GM18868 (cell line): Measurements from ENCODE around the gene HAPLN1.
A peak's percentile ranks its signal among the peaks of the same experiment; 100 is the strongest.
"Not testable (repeated sequence)": the region's sequence is repeated elsewhere in the genome, so short reads cannot be mapped to it uniquely, and the experiment has no call there.

ENCODE experiments used
- ATAC-seq: cut with Tn5 transposase; IDR thresholded peaks from one replicate; pipeline ENCODE4 v1.9.1; 2021; ENCODE audit warnings: mild to moderate bottlenecking, moderate library complexity; ENCODE audit not compliant: unreplicated experiment

The HAPLN1 gene

DNA sequence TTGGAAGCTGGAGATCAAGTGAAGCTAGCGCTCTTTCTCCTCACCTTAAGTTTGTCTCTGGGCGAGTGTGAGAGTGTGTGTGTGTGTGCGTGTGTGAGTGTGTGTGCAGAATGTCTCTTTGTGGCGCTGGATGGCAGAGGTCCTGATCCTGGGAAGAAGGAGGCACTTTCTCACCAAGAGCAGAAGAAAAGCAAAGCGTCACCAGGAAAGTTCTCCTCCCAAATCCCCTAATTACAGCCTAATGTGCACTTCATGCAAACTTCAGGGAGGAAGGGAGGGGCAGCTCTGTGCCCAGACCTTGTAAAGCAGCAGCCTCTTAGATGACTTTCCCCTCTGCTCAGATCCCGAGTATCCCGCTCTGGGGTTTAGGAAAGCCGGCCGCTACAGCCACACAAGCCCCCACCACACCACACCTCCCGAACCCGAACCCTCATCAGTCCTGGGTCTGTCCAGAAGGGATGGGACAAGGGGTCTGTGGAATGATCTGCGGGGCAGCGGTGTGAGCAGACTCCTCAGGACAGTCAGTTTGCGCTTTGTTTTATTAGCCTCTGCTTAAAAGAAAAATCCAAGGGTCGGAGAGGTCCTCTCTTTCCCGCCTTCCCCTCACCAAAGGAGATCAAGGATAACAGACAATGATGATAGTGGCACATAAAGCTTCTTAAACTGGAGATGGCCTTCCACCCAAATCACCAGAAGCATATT lies at the start of gene HAPLN1:
TSS of gene HAPLN1 (minus strand) at position 20 of the 702 bp plus-strand sequence. CDS start 47,332 bp downstream, outside the sequence.
- ATAC-seq = no peak

DNA sequence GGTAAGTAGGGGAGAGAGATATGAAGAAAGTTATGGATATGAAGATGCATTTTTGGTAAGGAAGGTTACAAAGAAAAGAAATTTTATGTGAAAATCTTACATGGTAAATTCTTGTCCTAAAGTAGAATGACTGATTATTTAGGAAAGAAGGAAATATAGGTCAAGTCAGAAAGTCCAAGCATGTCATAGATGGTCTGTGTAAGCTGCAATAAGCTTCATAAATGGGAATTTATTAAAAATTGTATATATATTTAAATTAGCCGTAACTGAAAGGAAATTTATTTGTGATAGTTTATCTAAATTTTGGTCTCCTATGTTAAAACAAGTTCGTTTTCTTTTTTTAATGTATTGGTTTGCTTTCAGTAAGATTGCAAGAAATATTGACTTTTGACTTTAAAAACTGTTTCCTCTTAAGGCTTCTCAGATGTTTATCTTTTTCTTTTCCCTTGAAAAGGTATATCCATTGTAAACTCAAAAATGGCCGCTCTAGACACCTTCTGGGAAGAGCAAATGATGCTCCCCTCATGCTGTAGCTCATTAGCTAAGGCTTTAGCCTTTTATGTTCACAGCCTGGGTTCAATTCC lies 46.8 kb upstream of the HAPLN1 start:
- ATAC-seq = no peak

DNA sequence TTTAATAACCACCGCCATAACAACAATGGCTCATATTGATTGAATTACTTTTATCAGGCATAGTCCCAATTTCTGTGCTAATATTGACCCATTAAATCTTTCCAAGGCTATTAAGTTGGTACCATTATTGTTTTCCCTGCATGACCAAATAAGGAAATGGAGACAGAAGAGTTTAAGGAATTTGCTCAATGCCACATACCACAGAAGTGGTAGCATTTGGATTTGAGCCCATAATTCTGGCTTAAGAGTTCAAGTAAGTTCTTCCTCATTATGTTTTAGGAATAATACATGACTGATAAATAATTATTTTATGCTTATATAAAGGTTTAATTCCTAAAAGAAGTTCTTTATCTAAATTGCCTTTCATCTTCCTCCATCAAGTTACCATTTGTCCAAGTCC lies 43.4 kb upstream of the HAPLN1 start:
- no peak for ATAC-seq

DNA sequence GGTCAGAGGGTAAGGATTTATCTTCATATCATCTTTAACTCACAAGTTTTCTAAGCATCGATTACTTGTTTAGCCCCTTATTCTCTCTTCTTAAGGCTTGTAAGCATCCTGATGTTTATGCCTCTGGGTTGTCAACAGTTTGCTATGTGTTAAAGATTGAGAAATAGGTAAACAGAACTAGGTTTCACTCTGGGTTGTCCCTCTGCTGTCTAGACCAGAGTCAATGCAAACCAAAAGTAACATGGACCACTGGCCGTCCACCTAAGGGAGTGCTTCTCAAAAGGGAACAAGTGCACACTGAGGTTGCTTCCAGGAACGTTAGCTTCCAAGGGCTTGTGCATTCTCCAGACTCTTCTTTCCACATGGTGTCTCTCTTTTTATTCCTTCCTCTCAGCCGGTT lies 39.9 kb upstream of the HAPLN1 start:
- no peak for ATAC-seq

DNA sequence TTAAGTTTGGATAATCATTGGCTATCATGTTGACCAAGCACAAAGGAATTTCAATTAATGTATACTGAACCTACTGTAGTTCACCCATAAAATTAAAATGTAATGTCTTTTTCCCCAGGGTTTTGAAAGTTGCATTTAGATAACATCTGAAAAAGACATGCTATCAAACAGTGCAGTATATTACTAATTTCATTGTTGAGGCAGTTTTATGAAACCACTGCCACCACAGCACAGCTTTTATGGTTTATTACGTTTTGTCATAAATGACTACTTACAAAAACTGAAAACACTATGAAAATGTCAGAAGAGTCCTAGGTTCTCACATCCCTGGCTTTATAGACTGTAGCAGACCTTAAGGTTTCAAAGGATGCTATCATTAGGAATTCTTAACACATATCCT lies 32.0 kb upstream of the HAPLN1 start:
- no peak for ATAC-seq

DNA sequence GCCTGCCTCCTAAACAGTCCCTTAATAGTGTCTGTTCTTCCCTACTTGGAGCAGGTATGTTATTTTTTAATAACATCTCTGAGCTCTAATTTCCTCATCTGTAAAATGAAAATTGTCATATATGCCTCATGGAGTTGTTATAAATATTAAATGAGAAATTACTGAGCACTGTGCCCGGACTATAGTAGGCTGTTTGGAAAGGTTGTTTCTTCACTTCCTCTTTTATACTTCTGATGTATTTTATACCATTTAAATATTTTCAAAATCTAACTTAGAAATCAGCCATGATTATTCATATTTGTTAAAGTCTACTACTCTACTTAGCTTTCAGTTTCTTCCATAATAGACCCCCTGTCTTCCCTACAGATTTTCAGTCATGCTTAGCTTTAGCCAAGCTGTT lies 30.5 kb upstream of the HAPLN1 start:
- ATAC-seq = no peak

DNA sequence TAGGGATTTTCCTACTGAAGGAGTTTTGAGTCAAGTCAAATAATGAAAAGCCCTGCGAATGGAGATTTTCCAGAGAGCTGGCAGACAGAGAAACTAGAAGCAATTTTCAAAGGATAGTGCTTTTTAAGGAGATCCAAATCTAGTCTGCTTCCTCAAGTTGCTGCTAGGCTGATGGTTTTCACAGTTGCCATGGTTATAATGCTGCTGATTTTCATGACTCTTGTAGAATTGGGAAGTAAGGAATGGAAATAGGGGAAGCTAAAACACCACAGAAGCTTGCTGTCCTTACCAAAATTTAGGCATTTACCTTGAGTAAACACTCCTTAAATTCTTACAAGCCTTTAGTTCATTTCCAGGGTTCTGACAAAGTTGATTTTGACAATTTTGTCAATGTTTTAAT lies 30.1 kb upstream of the HAPLN1 start:
- no peak for ATAC-seq

DNA sequence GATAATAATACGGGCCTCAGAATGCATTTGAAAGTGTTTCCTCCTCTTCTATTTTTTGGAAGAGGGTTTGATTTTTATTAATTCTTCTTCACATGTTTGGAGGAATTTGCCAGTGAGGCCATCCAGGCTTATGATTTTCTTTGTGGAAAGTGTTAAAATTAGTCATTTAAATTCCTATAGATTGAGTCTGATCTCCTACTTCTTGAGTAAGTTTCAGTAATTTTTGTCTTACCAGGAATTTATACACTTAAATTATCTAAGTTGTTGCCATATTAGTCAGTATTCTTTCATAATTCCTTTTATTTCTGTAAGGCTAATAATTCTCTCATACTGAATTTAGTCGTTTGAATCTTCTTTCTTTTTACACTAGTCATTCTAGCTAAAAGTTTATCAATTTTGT lies 25.2 kb upstream of the HAPLN1 start:
- ATAC-seq = no peak

DNA sequence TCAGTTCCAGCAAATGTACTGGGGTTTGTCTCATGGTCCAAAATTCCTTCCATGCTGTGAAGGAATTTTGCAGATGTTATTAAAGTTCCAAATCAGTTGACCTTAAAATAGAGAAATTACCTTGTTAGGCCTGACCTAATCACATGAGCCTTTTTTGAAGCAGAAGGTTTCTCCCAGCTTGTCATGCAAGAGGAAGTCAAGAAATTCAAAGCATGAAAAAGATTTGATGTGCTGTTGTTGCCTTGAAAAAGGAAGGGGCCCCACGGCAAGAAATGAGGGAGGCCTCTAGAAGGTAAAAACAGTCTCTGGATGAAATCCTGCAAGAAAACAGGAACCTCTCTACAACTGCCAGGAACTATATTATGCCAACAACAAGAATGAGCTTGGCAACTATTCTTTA lies 24.2 kb upstream of the HAPLN1 start:
- ATAC-seq = no peak

DNA sequence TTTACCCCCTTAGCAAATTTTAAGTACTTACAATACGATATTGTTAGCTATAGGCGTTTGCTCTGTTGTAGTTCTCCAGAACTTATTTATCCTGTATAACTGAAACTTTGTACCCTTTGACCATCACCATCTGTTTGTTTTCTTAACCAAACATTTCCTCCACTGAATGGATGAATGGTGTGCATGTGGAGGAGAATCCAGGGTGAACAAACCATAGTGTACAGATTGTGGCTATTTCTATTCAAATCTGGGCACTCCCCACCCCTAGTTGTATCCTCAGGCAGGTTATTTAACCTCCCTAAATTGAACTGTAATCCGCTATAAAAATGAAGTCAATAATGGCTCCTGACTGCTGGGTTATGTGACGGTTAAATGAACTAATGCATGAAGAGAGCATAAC lies 21.4 kb upstream of the HAPLN1 start:
- ATAC-seq = no peak

DNA sequence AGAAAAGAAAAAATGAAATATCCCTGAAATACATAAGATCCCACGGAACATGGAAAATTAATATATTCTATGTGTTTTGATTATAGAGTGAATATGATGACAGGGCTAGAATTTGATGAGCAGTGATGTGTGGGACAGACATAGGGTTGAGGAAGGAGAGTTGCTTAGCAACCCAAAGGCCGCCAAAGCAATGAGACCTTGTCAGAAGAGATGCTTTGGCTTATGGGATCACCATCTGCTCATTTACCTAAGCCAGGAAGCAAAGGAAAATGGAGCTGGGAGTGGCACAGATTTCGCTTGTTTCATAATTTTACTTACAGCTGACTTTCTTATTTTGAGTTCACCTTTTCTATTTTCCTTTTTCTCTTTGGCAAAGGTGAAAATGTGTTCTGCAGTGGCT lies 20.9 kb upstream of the HAPLN1 start:
- no peak for ATAC-seq

DNA sequence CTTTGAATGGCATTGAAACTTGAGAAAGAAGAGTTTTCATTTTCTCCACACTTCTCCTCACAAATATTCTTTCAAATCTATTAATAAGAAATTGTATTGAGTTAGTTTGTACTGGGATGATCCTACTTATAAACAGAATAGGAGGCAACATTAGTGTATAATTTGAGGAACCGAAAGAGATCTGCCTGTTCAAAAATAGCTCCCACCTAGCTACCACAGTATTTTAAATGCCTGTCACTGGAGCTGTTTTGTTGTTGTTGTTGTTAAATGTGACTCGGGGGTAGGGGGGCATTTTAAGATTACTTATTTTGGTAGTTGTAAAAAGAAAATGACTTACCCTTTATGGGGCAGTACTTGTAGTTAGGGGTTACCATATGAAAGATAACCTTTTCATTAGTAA lies 20.1 kb upstream of the HAPLN1 start:
- peak; percentile 86 for ATAC-seq

DNA sequence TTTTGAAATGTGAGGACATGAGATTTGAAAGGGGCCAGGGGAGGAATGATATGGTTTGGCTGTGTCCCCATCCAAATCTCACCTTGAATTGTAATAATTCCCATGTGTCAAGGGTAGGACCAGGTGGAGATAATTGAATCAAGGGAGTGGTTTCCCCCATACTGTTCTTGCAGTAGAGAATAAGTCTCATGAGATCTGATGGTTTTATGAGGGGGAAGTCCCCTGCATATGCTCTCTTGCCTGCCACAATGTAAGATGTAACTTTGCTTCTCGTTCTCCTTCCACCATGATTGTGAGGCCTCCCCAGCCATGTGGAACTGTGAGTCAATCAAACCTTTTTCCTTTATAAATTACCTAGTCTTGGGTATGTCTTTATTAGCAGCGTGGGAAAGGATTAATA lies 15.5 kb upstream of the HAPLN1 start:
- not testable (repeated sequence) for ATAC-seq

DNA sequence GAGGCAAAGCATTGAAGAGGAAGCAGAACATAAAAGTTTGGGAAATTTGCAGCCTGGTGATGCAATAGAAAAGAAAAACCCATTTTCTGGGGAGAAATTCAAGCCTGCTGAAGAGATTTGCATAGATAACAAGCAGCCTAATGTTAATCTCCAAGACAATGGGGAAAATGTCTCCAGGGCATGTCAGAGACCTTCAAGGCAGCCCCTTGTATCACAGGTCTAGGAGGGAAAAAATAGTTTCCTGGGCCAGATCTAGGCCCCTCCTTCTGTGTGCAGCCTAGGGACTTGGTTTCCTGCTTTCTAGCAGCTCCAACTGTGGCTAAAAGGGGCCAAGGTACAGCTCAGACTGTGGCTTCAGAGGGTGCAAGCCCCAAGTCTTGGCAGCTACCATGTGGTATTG lies 14.4 kb upstream of the HAPLN1 start:
- not testable (repeated sequence) for ATAC-seq

DNA sequence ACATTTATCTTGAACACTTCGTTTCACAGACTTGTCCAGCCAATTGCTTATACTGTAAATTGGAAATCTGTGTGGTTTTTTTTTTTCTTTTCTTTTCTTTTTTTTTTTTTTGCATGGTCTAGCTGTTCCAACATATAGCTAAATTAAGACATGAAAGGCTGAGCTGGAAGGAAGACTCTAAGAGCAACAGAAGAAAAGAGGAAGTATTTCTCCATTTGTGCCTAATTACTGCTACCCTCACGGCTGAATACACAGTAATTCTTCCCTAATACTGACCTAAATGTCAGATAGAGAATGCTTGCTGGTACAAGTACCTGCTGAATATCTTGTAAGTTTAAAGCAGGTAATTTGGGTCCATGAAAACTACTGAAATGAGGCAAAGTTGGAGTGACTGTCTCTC lies 11.0 kb upstream of the HAPLN1 start:
- ATAC-seq = peak; percentile 90

DNA sequence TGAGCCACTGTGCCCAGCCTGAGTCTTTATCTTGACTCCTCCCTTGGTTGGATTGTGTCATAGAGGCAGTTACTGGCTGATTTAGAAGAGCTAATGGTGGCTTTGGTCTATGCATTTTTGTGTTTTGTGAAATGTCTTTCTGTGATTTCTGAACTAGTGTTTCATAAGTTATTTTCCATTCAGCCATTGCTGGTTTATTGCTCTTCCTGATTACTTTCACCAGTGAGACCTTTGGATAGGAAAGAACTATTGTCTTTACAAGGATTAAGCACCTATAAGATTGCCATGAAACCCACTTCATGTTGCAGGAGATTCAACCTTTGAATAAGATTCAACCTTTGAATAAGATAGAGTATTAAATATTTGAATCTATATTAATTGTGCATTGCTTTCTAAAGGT lies 8.7 kb upstream of the HAPLN1 start:
- no peak for ATAC-seq

DNA sequence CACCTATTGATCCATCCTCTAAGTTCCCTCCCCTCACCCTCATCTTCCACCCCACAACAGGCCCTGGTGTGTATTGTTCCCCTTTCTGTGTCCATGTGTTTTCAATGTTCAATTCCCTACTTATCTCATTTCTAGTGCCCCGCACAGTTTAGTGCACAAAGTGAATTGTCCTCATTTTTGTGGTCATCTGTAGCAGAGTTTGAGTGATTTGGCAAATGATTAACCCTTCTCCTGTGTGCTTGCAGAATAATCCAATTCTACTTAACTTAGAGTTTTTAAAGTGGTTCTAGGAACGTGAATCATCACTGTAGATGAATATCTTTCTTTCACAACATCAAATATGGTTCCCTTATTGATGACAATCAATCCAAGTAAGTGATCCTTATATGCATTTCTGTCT lies 6.3 kb upstream of the HAPLN1 start:
- ATAC-seq = no peak

DNA sequence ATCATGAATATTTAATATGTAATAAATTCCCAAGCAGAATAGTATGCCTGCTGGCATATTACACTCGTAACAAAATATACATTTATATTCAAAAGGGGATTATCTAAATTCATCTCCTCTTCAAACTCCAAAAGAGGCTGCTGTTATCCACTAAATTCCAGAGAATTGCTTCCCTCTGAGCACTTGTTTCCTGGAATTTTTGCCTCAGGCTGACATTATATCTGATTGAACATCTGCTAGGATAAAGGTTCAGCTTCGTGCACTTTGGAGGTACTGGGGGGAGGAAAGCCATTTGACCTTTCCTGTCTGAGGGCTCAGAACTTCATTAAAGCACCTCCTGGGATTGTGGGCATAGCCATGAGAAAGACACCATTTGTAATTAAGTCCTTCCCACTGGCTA lies 4.3 kb upstream of the HAPLN1 start:
- ATAC-seq = no peak

DNA sequence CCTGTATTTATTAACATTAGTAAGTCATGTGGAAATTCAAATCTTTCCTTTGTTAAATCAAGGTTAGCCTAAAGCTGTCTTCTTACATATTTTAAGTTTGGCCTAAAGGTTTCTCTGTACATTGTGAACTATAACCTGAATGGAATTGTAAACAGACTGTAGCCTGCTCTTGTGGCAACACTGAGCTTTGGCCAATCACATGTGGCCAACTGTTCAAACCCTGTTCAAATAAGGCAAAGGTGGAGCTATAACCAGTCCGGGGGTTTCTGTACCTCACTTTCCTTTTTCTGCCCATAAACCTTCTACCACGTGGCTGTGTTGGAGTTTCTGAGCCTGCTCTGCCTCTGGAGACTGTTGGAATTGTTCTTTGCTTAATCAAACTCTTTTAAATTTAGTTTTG lies 3.3 kb upstream of the HAPLN1 start:
- no peak for ATAC-seq

DNA sequence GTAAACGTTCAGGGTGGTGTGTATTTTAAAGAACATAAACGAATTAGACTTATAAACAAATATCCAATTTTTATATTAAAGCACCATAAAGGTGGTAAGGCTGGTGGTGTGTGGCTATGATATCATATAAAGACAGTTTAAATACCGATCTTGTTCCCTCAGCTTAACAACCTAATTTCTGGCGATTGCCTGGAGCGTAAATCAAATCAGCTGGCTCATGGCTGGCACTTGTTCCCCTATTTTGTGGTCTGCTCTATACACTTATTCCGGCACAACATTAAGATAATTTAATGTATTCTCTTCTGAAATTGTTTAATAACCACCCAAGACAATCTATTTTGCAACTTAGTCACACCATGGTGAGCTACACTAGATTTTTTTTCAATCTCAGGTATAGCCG lies 2.4 kb upstream of the HAPLN1 start:
- ATAC-seq = no peak

DNA sequence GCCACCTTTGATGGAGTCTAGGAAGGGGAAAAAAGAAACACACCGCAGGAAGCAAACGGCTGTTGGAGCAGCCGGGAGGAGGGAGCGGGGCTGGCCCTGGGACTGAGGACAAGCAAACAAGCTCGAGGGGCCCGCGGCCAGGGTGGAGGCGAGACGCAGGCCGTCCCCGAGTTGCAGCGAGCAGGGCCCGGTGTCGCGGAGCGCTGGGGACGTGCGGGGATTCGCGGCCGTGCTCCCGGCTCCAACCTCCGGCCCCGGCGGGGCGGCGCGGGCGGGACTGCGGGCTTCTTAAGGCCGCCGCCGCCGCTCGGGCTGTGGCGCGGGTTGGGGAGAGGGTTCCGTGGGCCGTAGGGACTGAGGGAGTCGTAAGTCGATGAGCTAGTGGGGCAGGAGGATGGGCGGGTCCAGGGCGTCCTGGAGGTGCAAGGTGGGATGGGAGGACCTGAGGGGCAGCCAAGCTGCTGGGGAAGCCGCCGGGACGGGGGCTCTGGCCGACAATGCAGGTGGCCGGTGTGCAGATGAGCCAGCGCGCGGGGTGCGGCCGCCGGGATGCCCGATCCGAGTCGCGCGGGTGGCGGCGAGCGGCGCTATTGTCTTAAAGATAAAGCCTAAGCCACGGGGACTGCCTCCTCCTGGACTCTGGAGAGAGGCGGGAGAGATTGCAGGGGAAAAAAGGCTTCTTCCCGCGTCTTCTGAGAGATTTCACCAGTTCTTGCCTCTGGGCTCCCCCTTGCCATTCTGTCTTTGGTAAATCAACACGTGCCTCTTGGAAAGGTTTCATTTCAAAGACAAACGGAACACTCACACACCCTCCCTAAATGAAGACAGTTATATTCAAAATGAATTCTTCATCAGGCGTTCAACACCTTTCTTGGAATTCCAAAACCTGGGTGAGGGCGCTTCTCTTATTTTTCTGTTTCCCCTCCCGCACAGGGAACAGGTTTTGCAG lies 1.6 kb upstream of the HAPLN1 start:
- ATAC-seq = peak; percentile 61

DNA sequence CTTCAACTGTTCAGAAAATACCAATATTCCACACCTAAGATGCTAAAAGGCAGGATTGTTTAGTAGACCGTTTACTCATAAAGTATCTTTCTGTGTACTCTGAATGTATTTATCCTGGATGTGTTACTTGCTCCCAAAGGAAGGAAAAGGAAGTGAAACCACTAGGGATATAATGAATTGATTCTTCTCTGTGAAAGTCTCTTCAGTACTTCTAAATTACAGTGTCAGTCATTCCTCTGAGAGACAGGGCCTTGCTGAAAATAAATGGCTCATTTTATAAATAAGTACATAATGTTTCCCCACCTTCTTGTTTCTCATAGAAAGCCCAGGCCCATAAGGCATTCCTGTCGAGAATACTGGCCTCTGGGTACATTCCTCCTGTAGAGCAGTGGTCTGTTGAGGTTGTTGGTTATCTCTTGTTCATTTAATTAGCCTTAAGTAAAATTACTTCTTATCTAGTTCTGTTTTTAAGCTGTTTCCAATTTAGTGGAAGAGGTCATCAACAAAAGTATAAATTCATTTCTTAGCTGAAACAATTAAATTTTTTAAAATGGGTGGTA lies 1.6 kb downstream of the HAPLN1 start:
- ATAC-seq = no peak
